ENCODE data around the gene GRID2. TPM values are rescaled to one million over a fixed set of nuclear protein-coding genes. Genes with fewer than 3 reads are reported as not detected.

The GRID2 gene
- total and polyA plus RNA-seq, 8 donors = 0.39 TPM; not detected in 7

- Histone ChIP-seq H3K27ac (no peak overlapping the region), H3K36me3 (no peaks in the 10 kb centered on the region), H3K27me3 (no peaks in the 10 kb centered on the region), H3K4me3 (no peak overlapping the region), H3K9me3 (no peaks in the 10 kb centered on the region), H3K4me1 (no peaks in the 10 kb centered on the region)
- intact Hi-C loops (cut with DNase I) = no loop called here
- ATAC-seq (no peak), FAIRE-seq (no peak), DNase-seq (peak in 1 of 6 donors; percentile 8)
- no peak for TF ChIP-seq CTCF (IDR thresholded peaks at IDR 0.05)
- whole genome bisulfite sequencing, 2 donors = 77 to 85% methylated on average over 4 of the region's 4 CpGs
Measured at GRCh38 chr4:93203708-93204107, 899.9 kb downstream of the GRID2 start.

- Histone ChIP-seq H3K4me1 (no peaks in the 10 kb centered on the region), H3K4me3 (no peak overlapping the region), H3K36me3 (no peaks in the 10 kb centered on the region), H3K9me3 (no peaks in the 10 kb centered on the region), H3K27ac (no peak overlapping the region), H3K27me3 (no peaks in the 10 kb centered on the region)
- intact Hi-C loops (cut with DNase I) = no loop called here
- TF ChIP-seq CTCF (IDR thresholded peaks at IDR 0.05) = no peak
- FAIRE-seq (no peak), ATAC-seq (no peak), DNase-seq (no peak)
- 82 to 84% methylated on average over 3 of the region's 3 CpGs for WGBS, 2 donors
Measured at GRCh38 chr4:93212250-93212649, 908.5 kb downstream of the GRID2 start.

GRCh38 chr4:93216646-93217045 lies 912.9 kb downstream of the GRID2 start:
- no peaks in the 10 kb centered on the region for H3K9me3 ChIP-seq

DNA sequence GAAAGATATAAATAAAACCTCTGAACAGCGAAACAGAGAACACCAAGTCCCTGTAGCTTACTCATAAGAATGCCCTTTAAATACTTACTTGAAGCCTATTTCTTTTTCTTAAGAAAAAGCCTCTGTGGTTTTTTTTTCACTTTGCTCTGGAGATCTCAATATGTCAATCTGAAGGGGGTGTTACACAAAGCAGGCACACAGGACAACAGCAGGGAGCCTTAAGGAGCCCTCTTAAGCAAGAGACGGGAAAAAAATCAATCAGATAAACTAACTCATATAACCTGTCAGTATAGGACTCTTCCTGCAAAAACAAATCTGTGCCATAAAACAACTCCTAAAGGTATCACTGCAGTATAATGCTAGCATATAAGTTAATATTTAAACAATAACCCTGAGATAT lies 913.7 kb downstream of the GRID2 start:
- DNase-seq (no peak), ATAC-seq (no peak), FAIRE-seq (no peak)
- H3K27me3 ChIP-seq = no peaks in the 10 kb centered on the region
- TF ChIP-seq CTCF (IDR thresholded peaks at IDR 0.05) = no peak
- intact Hi-C loops (cut with DNase I) = no loop called here
- no peak overlapping the region for H3K27ac ChIP-seq
- H3K4me3 ChIP-seq = no peak overlapping the region
- no peaks in the 10 kb centered on the region for H3K4me1 ChIP-seq
- H3K9me3 ChIP-seq = no peaks in the 10 kb centered on the region
- no peaks in the 10 kb centered on the region for H3K36me3 ChIP-seq
- WGBS, 2 donors = 61 to 72% methylated on average over 2 of the region's 2 CpGs

More at GRCh38 chr4:93216646-93217045, 912.9 kb downstream of the GRID2 start:
- no peak overlapping the region for H3K4me3 ChIP-seq
- ATAC-seq (no peak), DNase-seq (no peak), FAIRE-seq (no peak)
- no peak overlapping the region for H3K27ac ChIP-seq
- no peak for TF ChIP-seq CTCF (IDR thresholded peaks at IDR 0.05)
- H3K4me1 ChIP-seq = no peaks in the 10 kb centered on the region
- WGBS, 2 donors = 71 to 72% methylated on average over 8 of the region's 8 CpGs
- H3K36me3 ChIP-seq = no peaks in the 10 kb centered on the region
- intact Hi-C loops (cut with DNase I) = no loop called here
- no peaks in the 10 kb centered on the region for H3K27me3 ChIP-seq

DNA sequence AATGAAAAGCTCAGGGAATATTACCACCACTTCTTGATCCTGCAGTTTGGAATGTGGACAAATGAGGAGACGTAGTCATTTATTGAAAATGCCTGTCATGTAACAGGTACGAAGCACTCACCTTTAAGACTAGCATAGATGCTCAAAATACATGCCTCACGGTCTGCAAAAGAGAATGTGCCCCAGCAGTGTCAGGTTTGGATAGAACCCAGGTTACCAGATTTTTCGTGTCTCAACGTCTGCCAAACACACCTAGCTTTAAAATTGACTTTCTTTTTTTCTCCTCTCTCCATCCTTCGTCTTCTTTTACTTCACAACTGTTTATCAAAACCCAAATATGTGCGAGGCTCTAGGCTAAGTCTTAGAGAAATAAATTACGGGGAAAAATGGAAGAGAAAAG lies 918.0 kb downstream of the GRID2 start:
- no peaks in the 10 kb centered on the region for H3K9me3 ChIP-seq
- H3K27me3 ChIP-seq = no peaks in the 10 kb centered on the region
- no peak overlapping the region for H3K4me3 ChIP-seq
- intact Hi-C loops (cut with DNase I) = no loop called here
- DNase-seq = no peak
- H3K27ac ChIP-seq = no peak overlapping the region
- 71 to 81% methylated on average over 8 of the region's 8 CpGs for WGBS, 2 donors
- no peak for FAIRE-seq
- no peak for ATAC-seq
- H3K36me3 ChIP-seq = no peaks in the 10 kb centered on the region
- TF ChIP-seq CTCF (IDR thresholded peaks at IDR 0.05) = no peak
- H3K4me1 ChIP-seq = no peaks in the 10 kb centered on the region
